CD4-positive, alpha-beta T cell treated with Interleukin-6 for 4 hours (primary cell): ENCODE results near the gene SCG3.

ENCODE experiments used
- DNase-seq: peaks from one replicate; pipeline ENCODE4 v3.0.0-alpha.2; 2020; ENCODE audit warnings: mixed read lengths

The SCG3 gene

GRCh38 chr15:51680321-51680720, 982 bp upstream of the SCG3 start:
- no peak for DNase-seq

GRCh38 chr15:51687565-51687964, 6.3 kb downstream of the SCG3 start:
- DNase-seq, result no peak

DNA sequence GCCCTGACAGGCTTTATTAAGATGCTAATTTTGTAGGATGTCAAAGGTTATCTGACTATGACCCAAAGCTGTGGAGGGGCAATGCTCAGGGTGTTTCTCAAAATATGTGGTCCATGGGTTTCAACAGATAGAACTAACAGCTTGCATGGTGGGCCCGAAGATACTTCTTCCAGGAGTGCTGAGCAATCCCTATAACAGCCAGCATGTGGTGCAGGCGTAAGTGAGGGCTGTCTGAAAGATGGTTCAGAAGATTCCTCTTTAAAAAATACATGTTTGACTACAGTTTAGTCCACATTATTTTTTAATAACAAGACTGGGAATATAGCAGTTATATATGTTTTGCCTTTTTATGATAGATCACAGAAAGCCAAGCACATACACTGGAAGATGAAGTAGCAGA, 7.6 kb downstream of the SCG3 start:
- peak; percentile 9 for DNase-seq

GRCh38 chr15:51692154-51692553, 10.9 kb downstream of the SCG3 start:
- no peak for DNase-seq

DNA sequence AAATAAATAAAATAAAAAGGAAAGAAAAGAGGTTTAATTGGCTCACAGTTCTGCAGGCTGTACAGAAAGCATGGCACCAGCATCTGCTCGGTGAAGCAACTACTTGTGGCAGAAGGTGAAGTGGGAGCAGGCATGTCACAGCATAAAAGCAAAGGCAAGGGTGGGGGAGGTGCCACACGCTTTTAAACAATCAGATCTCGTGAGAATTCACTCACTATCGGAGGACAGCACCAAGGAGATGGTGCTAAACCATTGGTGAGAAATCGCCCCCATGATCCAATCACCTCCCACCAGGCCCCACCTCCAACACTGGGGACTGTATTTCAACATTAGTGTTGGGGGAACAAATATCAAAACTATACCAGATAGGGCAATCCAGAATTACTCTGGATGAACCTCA, 15.3 kb downstream of the SCG3 start:
- DNase-seq, result no peak

GRCh38 chr15:51697163-51697562, 15.9 kb downstream of the SCG3 start:
- no peak for DNase-seq

- no peak for DNase-seq
Measured at GRCh38 chr15:51699373-51699772, 18.1 kb downstream of the SCG3 start.

- DNase-seq, result no peak
Measured at GRCh38 chr15:51702710-51703109, 21.4 kb downstream of the SCG3 start.

- no peak for DNase-seq
Measured at GRCh38 chr15:51706291-51706690, 25.0 kb downstream of the SCG3 start.

DNA sequence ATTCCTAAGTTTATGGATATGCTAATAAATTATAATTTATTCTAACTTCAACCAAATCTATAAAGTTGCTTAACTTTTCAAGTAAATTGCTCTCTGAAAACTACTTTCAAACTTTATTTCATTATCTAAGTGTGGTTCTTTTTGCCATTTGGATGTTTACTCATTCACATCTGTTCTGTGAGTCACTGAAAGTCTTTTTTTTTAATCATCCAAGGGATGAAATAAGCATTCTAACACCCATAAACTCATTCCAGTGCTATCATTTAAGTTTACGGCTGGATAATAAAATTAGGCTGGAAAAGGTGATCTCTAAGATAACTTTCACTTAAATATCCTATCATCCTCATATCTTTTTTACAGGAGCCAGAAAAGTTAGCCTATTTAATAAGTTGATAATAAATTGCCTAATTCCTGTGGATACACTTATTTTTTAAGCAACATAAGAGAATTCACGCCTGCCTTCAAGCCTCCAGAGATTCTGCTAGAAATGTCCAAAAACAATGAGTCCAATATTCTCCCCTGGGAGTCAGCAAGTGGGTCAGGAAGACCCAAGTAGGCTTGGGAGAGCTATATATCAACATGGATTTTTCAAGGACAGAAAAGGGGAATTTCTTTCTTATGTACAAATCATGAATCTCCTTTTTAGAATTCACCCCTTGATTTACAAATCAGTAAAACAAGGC, 25.8 kb downstream of the SCG3 start:
- DNase-seq, result no peak

- no peak for DNase-seq
Measured at GRCh38 chr15:51708013-51708412, 26.7 kb downstream of the SCG3 start.

GRCh38 chr15:51709031-51709430, 27.7 kb downstream of the SCG3 start:
- DNase-seq, result no peak

GRCh38 chr15:51714162-51714561, 32.9 kb downstream of the SCG3 start:
- DNase-seq, result no peak

DNA sequence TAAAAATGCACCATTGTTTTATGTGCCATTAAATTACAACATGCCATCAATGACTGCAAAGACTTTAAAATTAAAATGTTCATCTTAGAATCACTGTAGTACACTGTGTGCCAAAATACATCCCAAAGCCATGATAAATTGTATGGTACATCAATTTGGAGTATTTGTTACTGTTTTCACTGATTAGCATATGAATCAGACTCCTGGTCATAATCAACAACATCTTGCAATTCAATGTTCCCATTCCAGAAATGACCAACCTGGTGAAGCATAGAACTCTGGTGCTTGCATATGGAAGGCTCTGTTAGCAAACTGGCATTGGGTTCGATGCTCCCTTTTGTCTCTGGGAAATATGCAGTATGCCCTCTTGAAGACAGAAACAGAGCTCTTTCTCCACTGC, 33.6 kb downstream of the SCG3 start:
- no peak for DNase-seq

- no peak for DNase-seq
Measured at GRCh38 chr15:51718219-51718618, 36.9 kb downstream of the SCG3 start.

DNA sequence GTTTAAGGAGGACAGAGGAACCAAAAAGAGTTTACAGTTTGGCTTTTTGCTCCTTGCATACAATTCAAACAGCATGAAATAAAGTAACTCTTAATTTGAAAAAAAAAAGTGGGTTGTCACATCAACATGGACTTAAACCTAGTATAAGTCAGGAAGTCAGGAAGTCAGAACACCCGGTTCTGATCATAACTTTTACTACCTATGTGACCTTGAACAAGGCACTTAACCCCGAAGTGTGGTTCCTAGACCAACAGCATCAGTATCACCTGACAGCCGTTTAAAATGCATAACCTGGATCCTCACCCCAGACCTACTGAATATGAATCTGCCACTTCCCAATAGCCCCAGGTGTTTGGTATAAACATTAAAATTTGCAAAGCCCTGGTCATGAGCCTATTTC, 37.4 kb downstream of the SCG3 start:
- DNase-seq, result no peak

- no peak for DNase-seq
Measured at GRCh38 chr15:51720201-51720995, 39.1 kb downstream of the SCG3 start.

DNA sequence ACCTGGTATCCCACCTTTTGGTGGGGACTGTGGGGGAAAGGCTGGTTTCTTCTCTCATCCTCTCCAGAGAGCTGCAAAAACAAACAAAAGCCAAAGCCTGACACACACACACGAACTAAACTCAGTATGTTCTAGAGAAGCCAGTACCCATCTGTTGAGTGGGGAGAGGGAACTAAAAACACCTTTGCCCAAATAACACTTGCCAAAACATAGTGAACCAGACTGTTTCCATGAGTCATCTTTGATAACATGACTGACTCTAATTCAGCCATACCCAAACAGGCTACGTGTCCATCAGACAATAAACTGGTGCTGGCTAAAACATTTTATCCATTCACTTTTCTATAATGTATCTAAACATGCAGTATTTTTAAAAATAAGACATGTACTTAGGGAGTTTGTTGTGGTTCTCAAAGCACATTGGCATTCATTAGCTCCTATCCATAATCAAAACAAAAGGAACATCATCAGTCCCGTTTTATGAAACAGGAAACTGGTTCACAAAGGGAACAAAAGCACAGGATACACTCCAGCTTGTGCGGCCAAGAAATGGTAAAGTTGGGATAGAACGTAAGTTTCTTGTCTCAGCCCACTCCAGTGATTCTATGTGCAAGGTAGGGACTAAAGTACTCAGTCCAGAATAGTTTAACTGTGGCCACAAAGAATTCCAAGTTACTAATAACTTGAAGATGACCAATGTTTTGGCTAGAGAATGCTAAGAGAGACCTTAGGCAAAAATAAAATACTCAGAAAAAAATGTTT, 40.1 kb downstream of the SCG3 start:
- no peak for DNase-seq

DNA sequence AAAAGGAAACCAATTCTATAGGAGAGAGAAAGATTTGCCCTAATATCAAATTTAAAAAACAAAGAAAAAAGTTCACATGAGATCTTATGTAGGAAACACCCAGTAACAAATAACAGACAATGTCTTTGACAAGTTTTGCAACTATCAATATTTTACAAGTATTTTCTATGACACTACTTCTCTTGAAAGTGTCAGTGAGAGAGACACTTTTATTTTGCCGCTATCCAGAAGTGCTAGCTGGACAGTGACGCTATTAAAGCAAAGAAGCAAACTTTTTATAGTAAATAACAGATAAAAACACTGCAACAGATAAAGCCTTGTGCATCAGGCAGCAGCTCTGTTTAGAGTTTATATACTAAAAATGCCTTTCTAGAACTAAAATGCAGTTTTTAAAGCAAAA, 42.9 kb downstream of the SCG3 start:
- DNase-seq, result no peak

- no peak for DNase-seq
Measured at GRCh38 chr15:51724673-51725072, 43.4 kb downstream of the SCG3 start.

- DNase-seq, result peak; percentile 65
Measured at GRCh38 chr15:51726302-51727073, 45.2 kb downstream of the SCG3 start.

DNA sequence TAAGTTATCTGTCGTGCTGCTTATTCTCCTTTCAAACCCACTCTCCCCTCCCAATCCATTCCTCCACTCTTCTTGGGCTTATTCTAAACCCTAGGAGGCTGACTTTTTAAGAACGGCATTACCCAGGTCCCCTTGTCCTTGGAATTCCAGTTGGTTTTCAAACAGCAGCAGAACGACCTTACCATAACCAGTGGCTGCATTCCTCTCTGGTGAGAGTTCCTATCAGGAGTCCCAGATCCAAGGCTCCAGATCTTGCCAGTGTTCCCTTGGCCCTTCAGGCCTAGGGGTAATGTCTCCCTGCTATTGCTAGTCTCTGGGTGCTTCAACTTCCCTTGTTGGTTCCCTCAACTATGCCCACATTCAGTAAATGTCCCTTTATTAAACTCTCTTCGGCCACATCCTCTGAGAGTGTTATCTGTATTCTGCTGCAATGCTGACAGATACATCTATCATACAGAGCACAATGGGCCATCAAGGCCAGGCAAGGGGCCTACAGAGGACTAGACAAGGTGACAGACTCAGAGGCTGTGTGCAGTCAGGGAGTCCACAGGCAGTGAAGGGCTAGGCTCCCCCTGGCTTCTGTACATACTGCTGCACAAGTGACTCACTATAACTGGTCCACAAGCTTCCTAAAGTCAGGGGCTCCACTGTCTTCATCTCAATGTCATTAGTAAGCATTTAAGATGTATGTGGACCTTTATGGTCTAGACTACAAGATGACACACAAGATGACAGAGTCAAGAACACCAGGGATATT, 46.0 kb downstream of the SCG3 start:
- peak; percentile 44 for DNase-seq
